ENCODE results near the gene MAP3K4.

The MAP3K4 gene

DNA sequence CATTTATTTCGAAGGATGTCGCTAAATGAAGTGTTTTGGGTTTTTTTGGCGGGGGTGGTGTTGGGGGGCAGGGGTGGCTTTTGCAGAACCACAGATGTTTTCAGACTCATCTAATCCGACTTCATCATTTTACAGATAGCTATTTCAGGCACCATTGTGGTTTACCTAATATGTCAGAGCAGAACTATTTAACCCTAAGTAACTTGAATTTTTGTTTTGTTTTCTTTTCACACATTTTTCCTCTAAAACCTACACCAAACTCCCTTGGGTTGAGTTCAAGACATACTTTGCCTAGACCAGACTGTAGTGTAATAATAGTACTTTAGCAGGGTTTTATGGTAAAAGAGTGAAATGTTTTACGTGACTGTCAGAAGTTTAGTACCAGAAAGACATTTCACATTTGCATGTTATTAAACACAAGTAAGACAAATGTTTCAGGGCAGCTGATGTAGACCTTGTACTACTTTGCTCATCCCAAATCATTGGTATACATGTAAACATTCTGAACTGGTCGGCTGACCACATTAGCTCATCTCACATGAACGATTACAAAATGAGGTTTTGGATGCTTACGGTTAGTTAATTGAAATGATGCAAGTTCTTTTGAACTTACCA, 37.7 kb downstream of the MAP3K4 start:
- H3K9me3 ChIP-seq (replicated peaks; ENCODE audit: low read length): no peaks in the 10 kb centered on the region
- H3K4me2 ChIP-seq (ENCODE audit: low read length): peak overlapping the region; percentile 8
- H3K4me1 ChIP-seq (ENCODE audit: control insufficient read depth, insufficient read depth, low read length): peaks cover 32% of the 10 kb centered on the region
- H3K36me3 ChIP-seq (ENCODE audit: insufficient read depth, low read length): no peaks in the 10 kb centered on the region
- H3K4me3 ChIP-seq (ENCODE audit: low read length): no peak overlapping the region
- H3K27me3 ChIP-seq (ENCODE audit: control insufficient read depth, insufficient read depth, low read length): no peaks in the 10 kb centered on the region
- H3K9ac ChIP-seq (ENCODE audit: low read depth, low read length): peak overlapping the region; percentile 42

DNA sequence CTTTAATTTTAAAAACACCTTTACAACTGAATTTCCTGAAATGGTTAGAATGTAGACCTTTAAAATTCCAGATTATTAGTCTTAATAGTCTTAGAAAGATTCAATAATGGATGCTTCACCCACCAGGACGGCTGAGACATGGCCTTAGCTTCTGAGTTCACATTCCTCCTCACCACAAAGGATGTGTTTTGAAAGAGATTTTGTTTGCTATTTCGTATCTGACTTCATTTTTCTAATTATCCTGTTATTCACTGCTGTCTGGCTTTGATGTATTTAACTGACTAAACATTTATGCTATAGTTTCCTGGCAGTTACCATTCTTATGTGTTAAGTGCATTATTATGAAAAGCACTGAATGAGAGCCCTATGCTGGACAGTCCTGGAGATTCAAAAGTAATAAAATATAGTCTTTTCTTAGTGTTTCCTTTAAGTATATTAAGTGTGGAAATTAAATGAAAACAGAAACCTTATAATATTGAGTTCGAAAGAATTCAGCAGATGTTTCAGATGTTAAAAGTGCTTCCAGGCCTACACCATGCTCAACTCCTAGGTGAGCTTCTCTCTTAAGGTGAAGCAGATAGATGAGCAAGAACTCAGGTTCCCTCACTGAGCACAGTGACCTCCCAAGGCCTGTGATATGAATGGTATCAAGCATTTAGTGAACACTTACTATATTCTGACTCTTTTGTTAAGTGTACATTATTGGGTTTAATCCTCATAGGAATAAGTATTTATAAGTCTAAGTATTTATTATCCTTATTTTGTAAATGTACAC, 40.3 kb downstream of the MAP3K4 start:
- Histone ChIP-seq H3K27me3 (ENCODE audit: control insufficient read depth, insufficient read depth, low read length) (no peaks in the 10 kb centered on the region), H3K4me1 (ENCODE audit: control insufficient read depth, insufficient read depth, low read length) (peaks cover 32% of the 10 kb centered on the region), H3K4me2 (ENCODE audit: low read length) (peak overlapping the region; percentile 48), H3K9me3 (replicated peaks; ENCODE audit: low read length) (no peaks in the 10 kb centered on the region), H3K36me3 (ENCODE audit: insufficient read depth, low read length) (no peaks in the 10 kb centered on the region), H3K4me3 (ENCODE audit: low read length) (no peak overlapping the region), H3K9ac (ENCODE audit: low read depth, low read length) (no peak overlapping the region)

DNA sequence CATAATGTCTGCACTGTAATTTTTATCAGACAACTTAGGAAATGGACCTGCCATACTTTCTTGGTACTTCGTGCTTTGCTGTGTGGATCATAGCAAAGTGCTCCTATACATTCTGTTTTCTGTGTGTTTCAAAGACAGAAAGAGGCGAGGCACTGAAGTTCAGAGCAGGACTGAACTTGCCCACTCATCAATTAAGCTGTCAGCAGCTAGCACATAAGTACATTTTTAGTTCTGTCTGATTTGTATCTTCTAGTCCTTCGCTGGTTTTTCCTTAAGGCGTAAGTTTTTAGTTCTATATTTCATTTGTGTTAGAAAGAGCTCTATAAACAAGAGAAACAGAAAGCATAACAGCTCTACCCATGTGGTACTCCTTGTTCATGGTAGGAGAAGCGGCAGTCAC, 42.1 kb downstream of the MAP3K4 start:
- Histone ChIP-seq H3K4me1 (ENCODE audit: control insufficient read depth, insufficient read depth, low read length) (peaks cover 42% of the 10 kb centered on the region), H3K27me3 (ENCODE audit: control insufficient read depth, insufficient read depth, low read length) (no peaks in the 10 kb centered on the region), H3K9ac (ENCODE audit: low read depth, low read length) (no peak overlapping the region), H3K4me3 (ENCODE audit: low read length) (no peak overlapping the region), H3K36me3 (ENCODE audit: insufficient read depth, low read length) (no peaks in the 10 kb centered on the region), H3K9me3 (replicated peaks; ENCODE audit: low read length) (no peaks in the 10 kb centered on the region), H3K4me2 (ENCODE audit: low read length) (no peak overlapping the region)

DNA sequence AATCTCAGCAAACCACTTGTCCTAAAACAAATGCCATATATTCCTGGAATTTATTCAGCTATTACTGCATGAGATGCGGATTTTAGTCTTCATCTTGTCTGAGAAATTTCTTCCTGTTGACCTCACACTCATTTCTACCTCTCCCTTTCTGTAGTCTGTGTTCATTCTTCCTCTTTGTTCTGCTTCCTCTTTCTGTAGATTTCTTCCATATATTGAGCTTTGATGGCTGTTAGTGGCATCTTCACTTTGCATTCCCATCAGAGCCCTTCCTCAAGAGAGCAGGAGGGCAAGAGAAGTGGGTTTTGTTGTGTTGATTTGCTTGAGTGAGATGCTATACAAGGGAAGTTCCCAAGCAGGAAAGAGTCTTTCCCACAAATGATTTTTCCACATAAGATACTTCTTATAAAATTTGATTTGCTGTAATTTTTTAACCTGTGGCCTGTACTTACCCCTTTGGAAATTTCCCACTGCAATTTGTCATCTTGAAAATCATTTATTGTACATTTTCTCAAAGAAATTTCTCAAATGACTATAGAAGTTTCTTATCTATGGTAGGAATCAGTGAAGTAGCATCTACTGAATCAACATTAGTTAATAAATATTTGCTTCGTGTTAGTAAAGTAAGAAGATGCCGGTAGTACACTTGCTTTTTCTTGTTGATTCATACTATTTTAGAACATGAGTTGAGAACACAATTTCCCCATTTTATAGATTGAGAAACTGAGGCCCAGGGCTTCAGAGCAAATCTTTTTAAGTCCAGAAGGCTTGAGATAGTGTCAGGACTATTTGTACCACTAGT, 43.8 kb downstream of the MAP3K4 start:
- Histone ChIP-seq H3K36me3 (ENCODE audit: insufficient read depth, low read length) (no peaks in the 10 kb centered on the region), H3K4me1 (ENCODE audit: control insufficient read depth, insufficient read depth, low read length) (peaks cover 38% of the 10 kb centered on the region), H3K4me2 (ENCODE audit: low read length) (no peak overlapping the region), H3K27me3 (ENCODE audit: control insufficient read depth, insufficient read depth, low read length) (no peaks in the 10 kb centered on the region), H3K9me3 (replicated peaks; ENCODE audit: low read length) (no peaks in the 10 kb centered on the region), H3K4me3 (ENCODE audit: low read length) (no peak overlapping the region), H3K9ac (ENCODE audit: low read depth, low read length) (no peak overlapping the region)

DNA sequence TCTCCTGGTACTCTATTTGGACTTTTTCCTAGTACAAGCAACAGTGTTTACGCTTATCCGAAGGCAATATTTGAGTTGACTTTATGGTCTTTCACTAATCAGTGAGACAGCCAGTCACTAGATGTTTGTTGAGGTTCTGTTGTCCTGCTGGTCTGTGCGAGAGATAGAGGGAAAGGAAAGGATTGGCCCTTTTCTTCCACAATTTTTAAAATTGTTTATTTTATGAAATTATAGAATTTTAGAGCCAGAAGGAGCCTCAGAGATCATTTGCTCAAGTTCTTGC, 44.4 kb downstream of the MAP3K4 start:
- Histone ChIP-seq H3K4me3 (ENCODE audit: low read length) (no peak overlapping the region), H3K4me2 (ENCODE audit: low read length) (no peak overlapping the region), H3K36me3 (ENCODE audit: insufficient read depth, low read length) (peaks cover 3% of the 10 kb centered on the region), H3K9ac (ENCODE audit: low read depth, low read length) (no peak overlapping the region), H3K27me3 (ENCODE audit: control insufficient read depth, insufficient read depth, low read length) (no peaks in the 10 kb centered on the region), H3K4me1 (ENCODE audit: control insufficient read depth, insufficient read depth, low read length) (peaks cover 37% of the 10 kb centered on the region), H3K9me3 (replicated peaks; ENCODE audit: low read length) (no peaks in the 10 kb centered on the region)

DNA sequence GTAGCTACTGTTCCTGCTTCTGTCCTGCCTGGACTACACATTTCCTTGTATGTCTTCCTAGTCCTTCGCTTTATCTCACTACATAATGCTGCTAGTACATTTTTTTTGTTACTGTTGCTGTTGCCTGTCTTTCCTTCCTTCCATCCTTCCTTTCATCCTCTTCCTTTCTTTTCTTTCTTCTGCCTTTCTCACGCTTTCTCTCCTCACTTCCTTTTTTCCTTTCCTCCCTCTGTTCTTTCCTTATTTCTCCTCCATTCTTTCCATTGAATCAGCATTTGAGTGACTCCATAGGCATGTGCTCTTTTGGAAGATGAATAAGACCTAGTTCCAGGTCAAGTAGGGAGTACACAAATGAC, 46.3 kb downstream of the MAP3K4 start:
- Histone ChIP-seq H3K4me3 (ENCODE audit: low read length) (no peak overlapping the region), H3K4me1 (ENCODE audit: control insufficient read depth, insufficient read depth, low read length) (peaks cover 22% of the 10 kb centered on the region), H3K36me3 (ENCODE audit: insufficient read depth, low read length) (peaks cover 6% of the 10 kb centered on the region), H3K4me2 (ENCODE audit: low read length) (peak overlapping the region; percentile 53), H3K9ac (ENCODE audit: low read depth, low read length) (peak overlapping the region; percentile 63), H3K9me3 (replicated peaks; ENCODE audit: low read length) (no peaks in the 10 kb centered on the region), H3K27me3 (ENCODE audit: control insufficient read depth, insufficient read depth, low read length) (no peaks in the 10 kb centered on the region)

DNA sequence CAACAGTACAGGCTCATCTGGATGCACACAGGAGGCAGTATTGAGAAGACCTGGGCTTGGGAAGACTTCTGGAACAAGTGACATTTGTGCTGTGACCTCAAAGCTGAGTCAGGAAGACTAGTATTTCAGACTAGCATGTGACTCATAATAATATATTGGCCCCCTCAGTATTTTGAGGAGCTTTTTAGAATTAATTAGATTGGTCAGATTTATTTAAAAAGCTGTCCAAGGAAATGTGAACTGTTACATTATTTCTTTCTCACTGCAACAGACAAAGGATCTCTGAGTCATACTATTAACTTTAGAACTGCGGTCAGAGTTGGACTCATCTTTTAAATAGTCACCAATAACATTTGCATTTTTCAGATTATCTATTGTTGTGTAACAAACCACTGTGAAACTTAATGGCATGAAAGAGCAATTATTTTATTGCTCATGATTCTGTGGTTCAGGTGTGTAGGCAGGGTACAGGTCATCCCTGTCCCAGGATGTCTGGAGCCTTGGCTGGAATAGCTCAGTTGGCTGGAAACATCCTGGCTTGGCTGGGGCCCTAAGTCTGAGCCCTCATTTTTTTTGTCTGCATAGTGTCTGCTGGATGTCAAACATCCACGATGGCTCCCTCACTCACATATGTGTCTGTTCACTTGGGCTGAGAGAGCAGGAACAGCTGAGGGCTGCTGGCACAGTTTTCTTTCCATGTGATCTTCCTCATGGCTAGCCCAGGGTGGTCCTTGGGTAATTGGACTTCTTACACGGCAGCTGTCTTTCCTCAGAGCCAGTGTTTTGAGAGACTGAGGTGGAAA, 46.9 kb downstream of the MAP3K4 start:
- peak overlapping the region; percentile 70 for H3K9ac ChIP-seq (ENCODE audit: low read depth, low read length)
- no peaks in the 10 kb centered on the region for H3K27me3 ChIP-seq (ENCODE audit: control insufficient read depth, insufficient read depth, low read length)
- H3K4me3 ChIP-seq (ENCODE audit: low read length): peak overlapping the region; percentile 0
- H3K9me3 ChIP-seq (replicated peaks; ENCODE audit: low read length): no peaks in the 10 kb centered on the region
- H3K36me3 ChIP-seq (ENCODE audit: insufficient read depth, low read length): peaks cover 6% of the 10 kb centered on the region
- H3K4me1 ChIP-seq (ENCODE audit: control insufficient read depth, insufficient read depth, low read length): peaks cover 22% of the 10 kb centered on the region
- peak overlapping the region; percentile 53 for H3K4me2 ChIP-seq (ENCODE audit: low read length)

DNA sequence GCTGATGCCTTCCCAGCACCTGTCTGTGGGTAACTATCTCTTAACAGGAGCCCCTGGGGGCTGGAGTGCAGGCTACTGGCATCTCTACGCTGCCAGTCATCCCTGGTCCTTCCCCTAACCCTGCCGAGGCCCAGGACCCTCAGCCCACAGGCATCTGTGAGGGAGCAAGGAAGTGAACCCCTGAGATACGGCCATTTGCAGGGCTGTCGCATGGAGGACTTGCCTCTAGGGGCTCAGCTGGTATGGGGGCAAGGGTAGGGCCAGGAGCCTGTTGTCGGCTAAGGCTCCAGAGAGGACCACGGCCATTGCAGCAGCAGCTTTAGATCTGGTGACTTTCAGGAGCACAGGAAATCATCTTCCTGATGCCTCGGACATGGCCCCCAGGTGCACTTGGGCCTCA, 49.7 kb downstream of the MAP3K4 start:
- peaks cover 6% of the 10 kb centered on the region for H3K36me3 ChIP-seq (ENCODE audit: insufficient read depth, low read length)
- H3K4me3 ChIP-seq (ENCODE audit: low read length): no peak overlapping the region
- peaks cover 32% of the 10 kb centered on the region for H3K4me1 ChIP-seq (ENCODE audit: control insufficient read depth, insufficient read depth, low read length)
- H3K9me3 ChIP-seq (replicated peaks; ENCODE audit: low read length): no peaks in the 10 kb centered on the region
- H3K4me2 ChIP-seq (ENCODE audit: low read length): no peak overlapping the region
- no peaks in the 10 kb centered on the region for H3K27me3 ChIP-seq (ENCODE audit: control insufficient read depth, insufficient read depth, low read length)
- no peak overlapping the region for H3K9ac ChIP-seq (ENCODE audit: low read depth, low read length)

DNA sequence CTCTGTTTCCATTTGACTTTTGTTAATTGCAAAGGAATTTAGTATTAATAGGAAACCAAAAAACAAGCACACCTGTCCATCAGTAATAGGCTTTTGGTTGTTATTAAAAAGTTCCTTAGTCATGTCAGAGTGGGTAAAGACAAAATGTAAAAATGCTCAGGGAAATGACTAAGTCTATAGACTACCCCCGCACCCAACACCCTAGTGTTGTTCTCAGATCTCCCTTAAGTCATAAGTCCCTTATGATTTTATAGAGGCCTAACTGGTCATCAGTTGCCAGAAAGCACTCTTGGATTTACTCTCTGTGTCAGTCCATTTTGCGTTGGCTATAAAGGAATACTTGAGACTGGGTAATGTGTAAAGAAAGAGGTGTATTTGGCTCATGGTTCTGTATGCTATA, 52.8 kb downstream of the MAP3K4 start:
- Histone ChIP-seq H3K9ac (ENCODE audit: low read depth, low read length) (no peak overlapping the region), H3K4me1 (ENCODE audit: control insufficient read depth, insufficient read depth, low read length) (peaks cover 25% of the 10 kb centered on the region), H3K4me3 (ENCODE audit: low read length) (no peak overlapping the region), H3K4me2 (ENCODE audit: low read length) (no peak overlapping the region), H3K27me3 (ENCODE audit: control insufficient read depth, insufficient read depth, low read length) (no peaks in the 10 kb centered on the region), H3K9me3 (replicated peaks; ENCODE audit: low read length) (no peaks in the 10 kb centered on the region), H3K36me3 (ENCODE audit: insufficient read depth, low read length) (peaks cover 9% of the 10 kb centered on the region)

DNA sequence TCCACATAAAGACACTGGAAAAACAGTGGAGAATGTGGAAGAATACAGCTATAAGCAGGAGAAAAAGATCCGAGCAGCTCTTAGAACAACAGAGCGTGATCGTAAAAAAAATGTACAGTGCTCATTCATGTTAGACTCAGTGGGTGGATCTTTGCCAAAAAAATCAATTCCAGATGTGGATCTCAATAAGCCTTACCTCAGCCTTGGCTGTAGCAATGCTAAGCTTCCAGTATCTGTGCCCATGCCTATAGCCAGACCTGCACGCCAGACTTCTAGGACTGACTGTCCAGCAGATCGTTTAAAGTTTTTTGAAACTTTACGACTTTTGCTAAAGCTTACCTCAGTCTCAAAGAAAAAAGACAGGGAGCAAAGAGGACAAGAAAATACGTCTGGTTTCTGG, 57.1 kb downstream of the MAP3K4 start:
- no peak overlapping the region for H3K4me3 ChIP-seq (ENCODE audit: low read length)
- H3K9ac ChIP-seq (ENCODE audit: low read depth, low read length): no peak overlapping the region
- peak overlapping the region; percentile 39 for H3K4me2 ChIP-seq (ENCODE audit: low read length)

DNA sequence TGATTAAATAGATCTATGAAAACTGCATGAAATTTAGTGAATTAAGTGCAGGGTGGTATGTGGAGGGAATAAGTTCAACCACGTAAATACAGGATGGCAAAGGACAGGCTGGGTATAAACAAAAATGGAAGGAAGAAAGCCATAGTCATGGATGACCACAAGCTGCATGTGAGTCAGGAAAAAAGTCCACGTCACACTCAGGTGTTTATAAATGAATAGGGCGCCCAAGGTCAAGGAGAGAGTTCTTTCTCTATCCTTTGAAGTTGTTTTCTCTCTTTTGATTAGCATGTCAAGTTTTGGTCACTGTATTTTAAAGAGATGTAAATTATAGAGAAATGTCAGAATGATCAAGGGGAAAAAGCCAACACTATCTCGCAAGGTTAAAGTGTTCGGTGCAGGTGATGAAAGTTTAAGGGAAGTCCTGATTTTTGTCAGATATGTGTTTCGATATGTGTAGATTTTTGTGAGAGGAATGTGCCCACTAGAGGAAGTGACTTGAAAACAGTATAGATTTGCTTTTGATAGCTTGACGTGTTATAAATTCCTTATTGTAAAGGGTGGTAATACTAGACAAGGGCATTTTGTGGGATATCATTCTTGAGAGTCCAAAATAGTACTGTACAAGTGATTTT, 58.7 kb downstream of the MAP3K4 start:
- Histone ChIP-seq H3K4me2 (ENCODE audit: low read length) (no peak overlapping the region), H3K36me3 (ENCODE audit: insufficient read depth, low read length) (peaks cover 7% of the 10 kb centered on the region), H3K27me3 (ENCODE audit: control insufficient read depth, insufficient read depth, low read length) (no peaks in the 10 kb centered on the region), H3K9ac (ENCODE audit: low read depth, low read length) (no peak overlapping the region), H3K4me3 (ENCODE audit: low read length) (no peak overlapping the region), H3K4me1 (ENCODE audit: control insufficient read depth, insufficient read depth, low read length) (peaks cover 10% of the 10 kb centered on the region), H3K9me3 (replicated peaks; ENCODE audit: low read length) (no peaks in the 10 kb centered on the region)

More for the DNA sequence above, 57.1 kb downstream of the MAP3K4 start:
- no peaks in the 10 kb centered on the region for H3K9me3 ChIP-seq (replicated peaks; ENCODE audit: low read length)
- peaks cover 7% of the 10 kb centered on the region for H3K36me3 ChIP-seq (ENCODE audit: insufficient read depth, low read length)
- H3K27me3 ChIP-seq (ENCODE audit: control insufficient read depth, insufficient read depth, low read length): no peaks in the 10 kb centered on the region
- peaks cover 20% of the 10 kb centered on the region for H3K4me1 ChIP-seq (ENCODE audit: control insufficient read depth, insufficient read depth, low read length)

Measured in skeletal muscle satellite cell (primary cell).